ENCODE data around the gene KRT34. TPM values are rescaled to one million over a fixed set of nuclear protein-coding genes. Genes with fewer than 3 reads are reported as not detected.

The KRT34 gene
- total RNA-seq, 1 donor from 2014 or later: not detected

GRCh38 chr17:41377546-41377945 lies 4.6 kb downstream of the KRT34 start:
- Histone ChIP-seq H3K9me3 (replicated peaks) (peaks cover 10% of the 10 kb centered on the region), H3K36me3 (no peaks in the 10 kb centered on the region), H3K27ac (replicated peaks) (no peak overlapping the region), H3K4me3 (no peak overlapping the region), H3K4me1 (no peaks in the 10 kb centered on the region), H3K27me3 (ENCODE audit: low read depth) (peaks cover 57% of the 10 kb centered on the region)
- no peak for DNase-seq
- intact Hi-C loops (cut with micrococcal nuclease): no loop called here
- TF ChIP-seq CTCF (IDR thresholded peaks at IDR 0.05; ENCODE audit: borderline replicate concordance): no peak

- TF ChIP-seq CTCF (IDR thresholded peaks at IDR 0.05; ENCODE audit: borderline replicate concordance): no peak
- DNase-seq: no peak
- Histone ChIP-seq H3K4me3 (no peak within 1 kb of the TSS), H3K27ac (replicated peaks) (no peak within 1 kb of the TSS), H3K36me3 (no peaks in the 10 kb centered on the region), H3K4me1 (no peaks in the 10 kb centered on the region), H3K27me3 (ENCODE audit: low read depth) (peaks cover 72% of the 10 kb centered on the region), H3K9me3 (replicated peaks) (peaks cover 7% of the 10 kb centered on the region)
- intact Hi-C loops (cut with micrococcal nuclease): no loop called here
Measured at GRCh38 chr17:41369713-41370112, 12.4 kb downstream of the KRT34 start, which contains the start of gene KRT33B. TSS of gene KRT33B (minus strand) at chr17:41369813. CDS start at chr17:41369750, 63 bp downstream.

GRCh38 chr17:41369023-41369422 lies 13.1 kb downstream of the KRT34 start:
- Histone ChIP-seq H3K4me1 (no peaks in the 10 kb centered on the region), H3K4me3 (no peak overlapping the region), H3K36me3 (no peaks in the 10 kb centered on the region), H3K27ac (replicated peaks) (no peak overlapping the region), H3K27me3 (ENCODE audit: low read depth) (peaks cover 74% of the 10 kb centered on the region), H3K9me3 (replicated peaks) (no peaks in the 10 kb centered on the region)
- intact Hi-C loops (cut with micrococcal nuclease): no loop called here
- TF ChIP-seq CTCF (IDR thresholded peaks at IDR 0.05; ENCODE audit: borderline replicate concordance): no peak
- no peak for DNase-seq

- Histone ChIP-seq H3K4me1 (no peaks in the 10 kb centered on the region), H3K27ac (replicated peaks) (no peak overlapping the region), H3K4me3 (no peak overlapping the region), H3K27me3 (ENCODE audit: low read depth) (peaks cover 71% of the 10 kb centered on the region), H3K36me3 (no peaks in the 10 kb centered on the region), H3K9me3 (replicated peaks) (no peaks in the 10 kb centered on the region)
- intact Hi-C loops (cut with micrococcal nuclease): no loop called here
- no peak for TF ChIP-seq CTCF (IDR thresholded peaks at IDR 0.05; ENCODE audit: borderline replicate concordance)
- no peak for DNase-seq
Measured at GRCh38 chr17:41367426-41368075, 14.6 kb downstream of the KRT34 start.

- no peak for DNase-seq
- no peak overlapping the region for H3K27ac ChIP-seq (replicated peaks)
- H3K4me3 ChIP-seq: no peak overlapping the region
- no peaks in the 10 kb centered on the region for H3K9me3 ChIP-seq (replicated peaks)
- H3K27me3 ChIP-seq (ENCODE audit: low read depth): peaks cover 69% of the 10 kb centered on the region
- no peak for TF ChIP-seq CTCF (IDR thresholded peaks at IDR 0.05; ENCODE audit: borderline replicate concordance)
- H3K4me1 ChIP-seq: no peaks in the 10 kb centered on the region
- H3K36me3 ChIP-seq: no peaks in the 10 kb centered on the region
- intact Hi-C loops (cut with micrococcal nuclease): no loop called here
Measured at GRCh38 chr17:41366070-41366469, 16.0 kb downstream of the KRT34 start.
